GM12878 (cell line): ENCODE results near the gene CDH15. TPM values are rescaled to one million over a fixed set of nuclear protein-coding genes. Genes with fewer than 3 reads are reported as not detected.
A peak's percentile ranks its signal among the peaks of the same experiment; 100 is the strongest.

Experiments used
- CEBPB ChIP-seq, 2 experiments: fragments of 150-350 bp in 1 of 2; IDR thresholded peaks; 2 replicates each; pipeline ENCODE4 v1.6.1; 2012 to 2014; ENCODE audit warnings: low read depth in 2 of 2, low read length in 2 of 2, borderline replicate concordance in 1 of 2, inconsistent platforms in 1 of 2
- CHD4 ChIP-seq: fragments of 200-600 bp; sonication (generic); IDR thresholded peaks from 2 replicates; pipeline ENCODE4 v1.6.1; 2016; ENCODE audit warnings: mild to moderate bottlenecking
- DPF2 ChIP-seq: fragments of 450-650 bp; IDR thresholded peaks from 2 replicates; pipeline ENCODE4 v1.6.1; 2017; ENCODE audit warnings: mild to moderate bottlenecking
- E4F1 ChIP-seq: fragments of 450-650 bp; IDR thresholded peaks from 2 replicates; pipeline ENCODE4 v1.6.1; 2018; ENCODE audit warnings: borderline replicate concordance, mild to moderate bottlenecking; ENCODE audit not compliant: partially characterized antibody
- EGR1 ChIP-seq, 2 experiments: IDR thresholded peaks; 1 replicate in 1 of 2; 2 replicates in 1 of 2; pipeline ENCODE4 v1.6.1; 2011 to 2012; ENCODE audit warnings: low read depth in 2 of 2, low read length in 2 of 2, borderline replicate concordance in 1 of 2, mild to moderate bottlenecking in 1 of 2, moderate library complexity in 1 of 2
- ETV6 ChIP-seq, 2 experiments: fragments of 450-650 bp in 1 of 2; IDR thresholded peaks in 1 of 2; conservative IDR thresholded peaks in 1 of 2; 2 replicates each; pipeline ENCODE4 v1.6.1; 2014; ENCODE audit warnings: antibody characterized with exemption in 1 of 2, borderline replicate concordance in 1 of 2, low read depth in 1 of 2, mild to moderate bottlenecking in 1 of 2, moderate library complexity in 1 of 2
- GABPA ChIP-seq: IDR thresholded peaks from 2 replicates; pipeline ENCODE4 v1.6.1; 2014; ENCODE audit warnings: antibody characterized with exemption, low read depth, mild to moderate bottlenecking, inconsistent platforms
- KLF5 ChIP-seq: fragments of 450-650 bp; IDR thresholded peaks from 2 replicates; pipeline ENCODE4 v1.6.1; 2014; ENCODE audit warnings: mild to moderate bottlenecking; ENCODE audit not compliant: partially characterized antibody
- MAX ChIP-seq: IDR thresholded peaks from 2 replicates; pipeline ENCODE4 v1.6.1; 2012; ENCODE audit warnings: low read depth, low read length, improper control_type of control experiment
- MEF2A ChIP-seq: IDR thresholded peaks from 2 replicates; pipeline ENCODE4 v1.6.1; 2011; ENCODE audit warnings: low read depth, mild to moderate bottlenecking, low read length, moderate library complexity; ENCODE audit not compliant: insufficient read depth
- NBN ChIP-seq: fragments of 450-650 bp; IDR thresholded peaks from 2 replicates; pipeline ENCODE4 v1.6.1; 2016
- NFIC ChIP-seq: IDR thresholded peaks from 2 replicates; pipeline ENCODE4 v1.6.1; 2012; ENCODE audit warnings: low read depth, mild to moderate bottlenecking, inconsistent platforms, low read length, moderate library complexity
- NFYA ChIP-seq: IDR thresholded peaks from 2 replicates; pipeline ENCODE4 v1.6.1; 2011; ENCODE audit warnings: low read depth, mild to moderate bottlenecking, low read length, improper control_type of control experiment, borderline replicate concordance
- NRF1 ChIP-seq: conservative IDR thresholded peaks from 2 replicates; pipeline ENCODE4 v1.6.1; 2011; ENCODE audit warnings: mild to moderate bottlenecking, low read depth, low read length, improper control_type of control experiment
- PAX8 ChIP-seq: fragments of 450-650 bp; IDR thresholded peaks from 2 replicates; pipeline ENCODE4 v1.6.1; 2017; ENCODE audit warnings: mild to moderate bottlenecking, moderate library complexity
- PBX3 ChIP-seq: IDR thresholded peaks from 2 replicates; pipeline ENCODE4 v1.6.1; 2011; ENCODE audit warnings: mild to moderate bottlenecking, low read depth, low read length, moderate library complexity; ENCODE audit not compliant: insufficient replicate concordance
- SIN3A ChIP-seq: IDR thresholded peaks from 2 replicates; pipeline ENCODE4 v1.6.1; 2012; ENCODE audit warnings: low read depth, low read length, improper control_type of control experiment
- SMARCA5 ChIP-seq: fragments of 450-650 bp; IDR thresholded peaks from 2 replicates; pipeline ENCODE4 v1.6.1; 2017; ENCODE audit warnings: mild to moderate bottlenecking
- SP1 ChIP-seq: IDR thresholded peaks from one replicate; pipeline ENCODE4 v1.6.1; 2011; ENCODE audit warnings: low read depth, low read length
- SRF ChIP-seq, 2 experiments: IDR thresholded peaks; 2 replicates each; pipeline ENCODE4 v1.6.1; 2011; ENCODE audit warnings: low read depth in 2 of 2, low read length in 2 of 2, mild to moderate bottlenecking in 1 of 2, moderate library complexity in 1 of 2
- SUZ12 ChIP-seq: fragments of 200-600 bp; sonication (generic); IDR thresholded peaks from one replicate; pipeline ENCODE4 v1.6.1; 2018; ENCODE audit warnings: antibody characterized with exemption, mild to moderate bottlenecking; ENCODE audit not compliant: unreplicated experiment
- ZSCAN29 ChIP-seq: fragments of 450-650 bp; IDR thresholded peaks from 2 replicates; pipeline ENCODE4 v1.6.1; 2017; ENCODE audit warnings: mild to moderate bottlenecking, moderate library complexity
- polyA plus RNA-seq, 11 experiments: library from polyadenylated mRNA; depleted of rRNA in 4 of 11; unstranded in 6 of 11; stranded (reverse) in 5 of 11; fragments of >200 nt; fragmentation: Nextera tagmentation in 4 of 11; fragmentation: Illumina TruSeq in 1 of 11; extraction: Ambion mirVana in 4 of 11; extraction: Trizol in 1 of 11; gene quantifications; 1 replicate in 1 of 11; 2 replicates in 10 of 11; pipeline versions ENCODE4 v1.2.1 to v1.2.3, GENCODE V29; 2011 to 2016; ENCODE audit warnings: inconsistent platforms in 2 of 11, missing spikeins in 2 of 11, low read depth in 1 of 11
- total RNA-seq, 4 experiments: library from RNA; depleted of rRNA in 3 of 4; stranded (reverse); fragments of >200 nt in 3 of 4; fragmentation: Illumina TruSeq in 1 of 4; extraction: Trizol in 1 of 4; gene quantifications; 2 replicates each; pipeline versions ENCODE4 v1.2.1 to v1.2.3, GENCODE V29; 2013 to 2021
- TF ChIP-seq, protein P1 (sequence below): IDR thresholded peaks from 2 replicates; pipeline ENCODE4 v1.6.1; 2011; ENCODE audit warnings: low read depth, low read length, improper control_type of control experiment, borderline replicate concordance
- TF ChIP-seq, protein P2 (sequence below): fragments of 450-650 bp; IDR thresholded peaks from 2 replicates; pipeline ENCODE4 v1.6.1; 2016; ENCODE audit warnings: mild to moderate bottlenecking

CDH15 gene
- total and polyA plus RNA-seq, 10 of the 15 experiments (the other 5 are each of a cell fraction or from before 2014, with no cell fraction given): 0.02 to 0.06 TPM; not detected in 8

DNA sequence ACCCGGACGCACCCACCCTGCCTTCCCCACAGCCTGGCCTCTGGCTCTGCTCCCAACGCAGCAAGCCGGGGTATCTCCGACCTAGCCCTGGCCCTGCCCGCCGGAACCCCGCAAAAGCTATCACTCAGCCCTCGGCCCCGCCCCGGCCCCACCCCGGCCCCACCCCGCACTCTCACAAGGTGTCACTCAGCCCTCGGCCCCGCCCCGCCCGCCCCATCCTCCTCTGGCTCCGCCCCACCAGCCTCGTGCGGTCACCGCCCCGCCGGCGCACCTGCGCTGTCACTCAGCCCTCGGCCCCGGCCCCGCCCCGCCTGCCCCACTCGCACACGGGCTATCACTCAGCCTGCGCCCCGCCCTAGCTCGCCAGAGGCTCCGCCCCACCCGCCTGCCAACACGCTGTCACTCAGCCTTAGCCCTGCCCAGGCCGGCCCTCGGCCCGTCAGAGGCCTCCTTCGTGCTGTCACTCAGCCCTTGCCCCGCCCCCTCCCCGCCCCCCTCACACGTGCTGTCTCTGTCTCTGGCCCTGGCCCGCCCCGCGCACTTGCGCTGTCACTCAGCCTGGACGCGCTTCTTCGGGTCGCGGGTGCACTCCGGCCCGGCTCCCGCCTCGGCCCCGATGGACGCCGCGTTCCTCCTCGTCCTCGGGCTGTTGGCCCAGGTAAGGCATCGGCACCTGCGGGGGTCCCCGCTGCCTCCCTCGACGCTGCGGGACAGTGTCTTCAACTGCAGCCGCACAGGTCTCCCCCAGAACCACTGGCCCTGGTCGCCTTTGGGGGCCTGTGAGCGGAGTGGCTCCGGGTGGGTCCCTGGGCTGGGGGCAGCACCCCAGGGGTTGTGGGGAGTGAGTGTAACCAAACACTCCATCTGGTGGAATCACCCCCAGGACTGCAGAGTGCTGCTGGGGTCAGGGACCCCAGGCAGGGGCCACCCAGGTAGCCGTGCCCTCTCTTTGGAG, at the start of gene CDH15 (continued):
- TF ChIP-seq GABPA (no peak), PBX3 (peak; percentile 94), MEF2A (no peak), ETV6 (conservative IDR thresholded peaks at IDR 0.05 in 1 of 2, IDR thresholded peaks at IDR 0.05 in 1 of 2; ENCODE audit: borderline replicate concordance in 1 of 2, low read depth in 1 of 2) (no peak), SP1 (peak; percentile 81), NFIC (no peak), NBN (no peak), CHD4 (no peak), SIN3A (no peak), SMARCA5 (no peak), PAX8 (no peak), EGR1 (IDR thresholded peaks at IDR 0.05; ENCODE audit: borderline replicate concordance in 1 of 2, low read depth in 2 of 2, low read length in 2 of 2) (peak in 1 of 2 experiments; percentile 72; a peak in 2 of 3 replicates), NRF1 (no peak), MAX (no peak), DPF2 (peak; percentile 62), E4F1 (no peak), SUZ12 (no peak), ZSCAN29 (no peak), SRF (IDR thresholded peaks at IDR 0.05; ENCODE audit: low read depth in 2 of 2, low read length in 2 of 2) (no peak), CEBPB (IDR thresholded peaks at IDR 0.05; ENCODE audit: borderline replicate concordance in 1 of 2, low read depth in 2 of 2, low read length in 2 of 2) (no peak), NFYA (no peak), KLF5 (no peak)
- TF ChIP-seq, protein P1, sequence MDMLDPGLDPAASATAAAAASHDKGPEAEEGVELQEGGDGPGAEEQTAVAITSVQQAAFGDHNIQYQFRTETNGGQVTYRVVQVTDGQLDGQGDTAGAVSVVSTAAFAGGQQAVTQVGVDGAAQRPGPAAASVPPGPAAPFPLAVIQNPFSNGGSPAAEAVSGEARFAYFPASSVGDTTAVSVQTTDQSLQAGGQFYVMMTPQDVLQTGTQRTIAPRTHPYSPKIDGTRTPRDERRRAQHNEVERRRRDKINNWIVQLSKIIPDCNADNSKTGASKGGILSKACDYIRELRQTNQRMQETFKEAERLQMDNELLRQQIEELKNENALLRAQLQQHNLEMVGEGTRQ: no peak
- TF ChIP-seq, protein P2, sequence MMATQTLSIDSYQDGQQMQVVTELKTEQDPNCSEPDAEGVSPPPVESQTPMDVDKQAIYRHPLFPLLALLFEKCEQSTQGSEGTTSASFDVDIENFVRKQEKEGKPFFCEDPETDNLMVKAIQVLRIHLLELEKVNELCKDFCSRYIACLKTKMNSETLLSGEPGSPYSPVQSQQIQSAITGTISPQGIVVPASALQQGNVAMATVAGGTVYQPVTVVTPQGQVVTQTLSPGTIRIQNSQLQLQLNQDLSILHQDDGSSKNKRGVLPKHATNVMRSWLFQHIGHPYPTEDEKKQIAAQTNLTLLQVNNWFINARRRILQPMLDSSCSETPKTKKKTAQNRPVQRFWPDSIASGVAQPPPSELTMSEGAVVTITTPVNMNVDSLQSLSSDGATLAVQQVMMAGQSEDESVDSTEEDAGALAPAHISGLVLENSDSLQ: peak; percentile 98
